Activated CD4-positive, CD25-positive, alpha-beta regulatory T cell treated with anti-CD3 and anti-CD28 coated beads, Interleukin-2, amount 50 U/mL, for 24 hours (primary cell): Measurements from ENCODE around the gene KCNH2.

Experiments used
- ATAC-seq, 2 donors: fragments of 150-1000 bp; cut with Tn5 transposase; one replicate each; pipeline ENCODE4 v1.10.0; 2021; ENCODE audit warnings: mild to moderate bottlenecking in 1 of 2, moderate library complexity in 1 of 2

The KCNH2 gene

GRCh38 chr7:150945171-150945852 lies 32.8 kb downstream of the KCNH2 start:
- ATAC-seq: no peak

- no peak for ATAC-seq
Measured at GRCh38 chr7:150944066-150945042, 33.8 kb downstream of the KCNH2 start.

- no peak for ATAC-seq
Measured at GRCh38 chr7:150943453-150943814, 34.7 kb downstream of the KCNH2 start.

GRCh38 chr7:150942591-150943452 lies 35.3 kb downstream of the KCNH2 start:
- no peak for ATAC-seq

GRCh38 chr7:150942001-150942590 lies 36.0 kb downstream of the KCNH2 start:
- peak; percentile 71 to 74 for ATAC-seq

GRCh38 chr7:150941351-150942000 lies 36.6 kb downstream of the KCNH2 start:
- ATAC-seq: no peak

- ATAC-seq: no peak
Measured at GRCh38 chr7:150940431-150941102, 37.6 kb downstream of the KCNH2 start.

GRCh38 chr7:150939466-150939865 lies 38.7 kb downstream of the KCNH2 start:
- no peak for ATAC-seq

- no peak for ATAC-seq
Measured at GRCh38 chr7:150939052-150939451, 39.1 kb downstream of the KCNH2 start.

- ATAC-seq: no peak
Measured at GRCh38 chr7:150938566-150938965, 39.6 kb downstream of the KCNH2 start.

- ATAC-seq: peak; percentile 50
Measured at GRCh38 chr7:150937848-150938561, 40.1 kb downstream of the KCNH2 start.

GRCh38 chr7:150936018-150936417 lies 42.1 kb downstream of the KCNH2 start:
- ATAC-seq: no peak

GRCh38 chr7:150935149-150935548 lies 43.0 kb downstream of the KCNH2 start:
- no peak for ATAC-seq

GRCh38 chr7:150934045-150934766 lies 43.9 kb downstream of the KCNH2 start:
- ATAC-seq: no peak

GRCh38 chr7:150931199-150931869 lies 46.8 kb downstream of the KCNH2 start:
- ATAC-seq: no peak

GRCh38 chr7:150928541-150928940 lies 49.6 kb downstream of the KCNH2 start:
- ATAC-seq: no peak

- no peak for ATAC-seq
Measured at GRCh38 chr7:150927956-150928344, 50.2 kb downstream of the KCNH2 start.

- no peak for ATAC-seq
Measured at GRCh38 chr7:150927157-150927955, 50.8 kb downstream of the KCNH2 start.

- ATAC-seq: no peak
Measured at GRCh38 chr7:150926066-150926465, 52.1 kb downstream of the KCNH2 start.
